ENCODE data around the gene LGALS4. TPM values are rescaled to one million over a fixed set of nuclear protein-coding genes. Genes with fewer than 3 reads are reported as not detected.

The LGALS4 gene
- total RNA-seq, 3 donors from 2014 or later = 0.80 to 16.4 (median 0.88) TPM

DNA sequence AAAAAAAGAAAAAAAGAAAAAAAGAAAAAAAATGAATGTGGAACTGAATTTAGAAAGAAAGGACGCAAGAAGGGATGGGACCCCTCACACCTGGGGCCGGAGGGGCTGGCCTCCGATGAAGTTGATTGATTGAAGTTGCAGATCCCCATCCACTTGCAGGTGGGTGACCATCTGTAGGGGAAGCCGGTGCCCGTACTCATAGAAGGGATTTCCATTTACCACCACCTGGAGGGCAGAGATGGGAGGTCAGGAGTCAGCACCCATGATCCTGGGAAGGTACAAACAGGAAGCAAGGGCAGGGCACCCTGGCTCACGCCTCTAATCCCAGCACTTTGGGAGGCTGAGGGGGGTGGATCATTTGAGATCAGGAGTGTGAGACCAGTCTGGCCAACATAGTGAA lies 6.4 kb downstream of the LGALS4 start:
- no peak for DNase-seq (ENCODE audit: low spot score in 2 of 2)
- intact Hi-C loops (cut with DNase I; ENCODE audit: low total_unique reads) = no loop called here
- TF ChIP-seq POLR2A (IDR thresholded peaks at IDR 0.05) (no peak), CTCF (IDR thresholded peaks at IDR 0.05) (no peak), POLR2AphosphoS5 (IDR thresholded peaks at IDR 0.05) (no peak)
- Histone ChIP-seq H3K9me3 (no peaks in the 10 kb centered on the region), H3K27ac (no peak overlapping the region), H3K4me3 (no peak overlapping the region), H3K36me3 (no peaks in the 10 kb centered on the region), H3K27me3 (no peaks in the 10 kb centered on the region), H3K4me1 (no peaks in the 10 kb centered on the region)

DNA sequence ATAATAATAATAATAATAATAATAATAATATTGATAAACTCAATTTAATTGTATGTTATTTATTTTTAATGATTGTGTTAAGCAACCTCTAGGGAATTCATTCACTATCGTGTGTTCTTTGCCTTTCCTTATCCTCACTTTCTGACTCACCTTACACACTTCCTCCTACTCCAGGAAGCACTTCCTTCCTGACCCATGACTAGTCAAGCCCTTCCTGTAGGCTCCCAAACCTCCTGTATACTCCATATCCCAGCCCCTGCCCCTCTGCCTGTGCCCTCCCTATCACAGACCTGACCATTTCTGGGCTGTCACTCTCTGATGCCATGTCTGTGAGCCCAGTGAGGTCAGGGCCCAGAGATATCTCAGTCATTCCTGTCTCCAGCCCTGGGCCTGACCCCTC lies 7.6 kb downstream of the LGALS4 start:
- H3K4me1 ChIP-seq = no peaks in the 10 kb centered on the region
- H3K27ac ChIP-seq = no peak overlapping the region
- H3K9me3 ChIP-seq = no peaks in the 10 kb centered on the region
- no peak overlapping the region for H3K4me3 ChIP-seq
- intact Hi-C loops (cut with DNase I; ENCODE audit: low total_unique reads) = no loop called here
- no peak for DNase-seq (ENCODE audit: low spot score in 2 of 2)
- H3K27me3 ChIP-seq = no peaks in the 10 kb centered on the region
- TF ChIP-seq CTCF (IDR thresholded peaks at IDR 0.05) (no peak), POLR2AphosphoS5 (IDR thresholded peaks at IDR 0.05) (no peak), POLR2A (IDR thresholded peaks at IDR 0.05) (no peak)
- H3K36me3 ChIP-seq = no peaks in the 10 kb centered on the region

DNA sequence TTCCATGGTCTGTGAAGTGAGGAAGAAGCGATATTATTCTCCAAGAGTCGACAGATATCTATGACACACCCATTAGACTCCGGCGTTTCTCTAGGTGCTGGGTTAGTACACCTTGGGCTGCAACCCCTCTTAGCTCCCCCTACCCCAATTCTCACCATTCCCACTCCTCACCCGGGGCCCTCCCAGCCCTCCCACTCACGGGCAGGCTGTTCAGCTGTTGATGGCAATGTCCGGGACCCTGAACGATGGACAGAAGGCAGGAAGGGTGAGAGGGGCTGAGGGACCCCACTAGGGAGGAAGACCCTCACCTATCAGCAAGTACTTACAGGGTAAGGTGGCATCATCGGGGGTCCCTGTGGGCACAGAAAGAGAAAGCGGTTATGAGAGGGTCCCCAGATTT lies 9.2 kb downstream of the LGALS4 start:
- TF ChIP-seq CTCF (IDR thresholded peaks at IDR 0.05) = no peak
- intact Hi-C loops (cut with DNase I; ENCODE audit: low total_unique reads) = no loop called here
- H3K9me3 ChIP-seq = no peaks in the 10 kb centered on the region
- no peaks in the 10 kb centered on the region for H3K4me1 ChIP-seq
- no peaks in the 10 kb centered on the region for H3K27me3 ChIP-seq
- H3K27ac ChIP-seq = no peak overlapping the region
- H3K36me3 ChIP-seq = no peaks in the 10 kb centered on the region
- H3K4me3 ChIP-seq = no peak overlapping the region
- DNase-seq (ENCODE audit: low spot score in 2 of 2) = no peak

GRCh38 chr19:38801359-38802095 lies 11.2 kb downstream of the LGALS4 start:
- Histone ChIP-seq H3K4me1 (no peaks in the 10 kb centered on the region), H3K4me3 (no peak overlapping the region), H3K9me3 (no peaks in the 10 kb centered on the region), H3K27ac (no peak overlapping the region), H3K27me3 (no peaks in the 10 kb centered on the region), H3K36me3 (no peaks in the 10 kb centered on the region)
- DNase-seq (ENCODE audit: low spot score in 2 of 2) = no peak
- intact Hi-C loops (cut with DNase I; ENCODE audit: low total_unique reads) = no loop called here
- no peak for TF ChIP-seq POLR2A (IDR thresholded peaks at IDR 0.05)
- no peak for TF ChIP-seq CTCF (IDR thresholded peaks at IDR 0.05)

DNA sequence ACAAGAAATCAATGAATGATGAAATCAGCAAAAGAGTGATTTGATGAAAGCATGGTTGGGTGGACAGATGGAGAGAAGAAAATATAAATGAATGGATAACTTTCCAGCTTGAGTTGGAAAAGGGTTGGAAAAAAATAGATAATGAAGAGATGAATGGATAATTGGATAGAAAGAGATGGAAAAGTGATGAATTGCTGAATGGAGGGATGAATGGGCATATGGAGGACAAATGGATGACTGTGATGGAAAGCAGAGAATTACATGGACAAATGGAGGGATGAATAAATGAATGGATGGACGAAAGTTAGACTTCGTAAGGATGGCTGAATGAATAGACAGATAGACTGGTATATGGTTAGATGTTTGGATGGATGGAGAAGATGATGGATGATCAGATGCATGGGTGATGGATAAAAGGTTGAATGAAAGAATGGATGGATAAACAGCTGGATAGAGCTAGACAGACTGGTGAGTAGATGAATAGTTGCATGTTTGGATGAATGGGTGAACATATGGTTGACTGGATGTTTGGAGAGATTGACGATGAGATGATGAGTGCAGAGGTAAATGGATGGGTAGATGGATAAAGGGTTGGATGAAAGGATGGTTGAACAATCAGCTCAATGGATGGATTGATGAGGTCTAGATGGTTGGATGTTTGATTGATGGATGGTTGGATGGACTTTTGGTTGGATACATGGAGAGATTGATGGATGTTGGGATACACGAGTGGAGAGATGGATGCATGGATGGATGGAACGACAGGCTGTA lies 12.0 kb downstream of the LGALS4 start:
- DNase-seq (ENCODE audit: low spot score in 2 of 2) = no peak
- H3K9me3 ChIP-seq = no peaks in the 10 kb centered on the region
- no peaks in the 10 kb centered on the region for H3K27me3 ChIP-seq
- intact Hi-C loops (cut with DNase I; ENCODE audit: low total_unique reads) = no loop called here
- no peak overlapping the region for H3K4me3 ChIP-seq
- TF ChIP-seq POLR2A (IDR thresholded peaks at IDR 0.05) (no peak), CTCF (IDR thresholded peaks at IDR 0.05) (no peak), POLR2AphosphoS5 (IDR thresholded peaks at IDR 0.05) (no peak)
- no peaks in the 10 kb centered on the region for H3K36me3 ChIP-seq
- no peak overlapping the region for H3K27ac ChIP-seq
- no peaks in the 10 kb centered on the region for H3K4me1 ChIP-seq
